Fibroblast of skin of abdomen (primary cell): Measurements from ENCODE around the gene BPI.
"Not testable (repeated sequence)": the region's sequence is repeated elsewhere in the genome, so short reads cannot be mapped to it uniquely, and the experiment has no call there.

Experiments
- DNase-seq: peaks from one replicate; pipeline ENCODE4 v3.0.0-alpha.2; 2013

BPI gene

DNA sequence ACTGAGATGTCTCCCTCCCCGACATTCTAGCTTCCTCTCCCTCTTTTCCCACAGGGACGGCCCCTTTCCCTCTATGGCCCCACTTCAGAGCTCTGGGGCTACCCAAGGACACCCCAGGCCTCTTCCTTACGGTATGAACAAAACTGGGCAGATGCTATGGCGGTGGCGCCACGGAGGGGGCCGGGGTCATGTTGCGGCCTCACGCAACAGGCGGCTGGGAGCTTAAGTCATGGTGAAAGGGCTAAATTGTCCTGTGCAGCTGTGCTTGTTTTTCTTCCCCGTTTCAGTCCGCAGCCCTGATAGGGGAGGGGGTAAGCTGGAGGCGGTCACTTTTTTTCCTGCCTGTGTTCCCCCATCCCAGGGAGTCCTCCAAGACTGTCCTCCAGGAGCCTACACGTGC is 25.8 kb upstream of the BPI start:
- DNase-seq, result no peak

- DNase-seq, result no peak
Observed at GRCh38 chr20:38278763-38279162, 25.2 kb upstream of the BPI start.

DNA sequence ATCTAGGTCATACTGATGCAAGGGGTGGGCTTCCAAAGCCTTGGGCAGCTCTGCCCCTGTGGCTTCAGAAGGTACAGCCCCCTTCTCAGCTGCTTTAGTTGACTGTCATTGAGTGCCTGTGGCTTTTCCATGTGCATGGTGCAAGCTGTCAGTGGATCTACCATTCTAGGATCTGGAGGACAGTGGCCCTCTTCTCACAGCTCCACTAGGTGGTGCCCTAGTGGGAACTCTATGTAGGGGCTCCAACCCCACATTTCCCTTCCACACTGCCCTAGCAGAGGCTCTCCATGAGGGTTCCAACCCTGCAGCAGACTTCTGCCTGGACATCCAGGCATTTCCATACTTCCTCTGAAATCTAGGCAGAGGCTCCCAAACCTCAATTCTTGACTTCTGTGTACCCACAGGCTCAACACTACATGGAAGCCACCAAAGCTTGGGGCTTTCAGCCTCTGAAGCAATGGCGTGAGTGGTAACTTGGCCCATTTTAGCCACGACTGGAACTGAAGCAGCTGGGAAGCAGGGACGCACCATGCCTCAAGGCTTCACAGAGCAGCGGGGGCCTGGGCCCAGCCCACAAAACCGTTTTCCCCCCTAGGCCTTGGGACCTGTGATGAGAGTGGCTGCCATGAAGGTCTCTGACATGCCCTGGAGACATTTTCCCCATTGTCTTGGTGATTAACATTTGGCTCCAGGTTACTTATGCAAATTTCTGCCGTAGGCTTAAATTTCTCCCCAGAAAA is 22.6 kb upstream of the BPI start:
- DNase-seq, result not testable (repeated sequence)

DNA sequence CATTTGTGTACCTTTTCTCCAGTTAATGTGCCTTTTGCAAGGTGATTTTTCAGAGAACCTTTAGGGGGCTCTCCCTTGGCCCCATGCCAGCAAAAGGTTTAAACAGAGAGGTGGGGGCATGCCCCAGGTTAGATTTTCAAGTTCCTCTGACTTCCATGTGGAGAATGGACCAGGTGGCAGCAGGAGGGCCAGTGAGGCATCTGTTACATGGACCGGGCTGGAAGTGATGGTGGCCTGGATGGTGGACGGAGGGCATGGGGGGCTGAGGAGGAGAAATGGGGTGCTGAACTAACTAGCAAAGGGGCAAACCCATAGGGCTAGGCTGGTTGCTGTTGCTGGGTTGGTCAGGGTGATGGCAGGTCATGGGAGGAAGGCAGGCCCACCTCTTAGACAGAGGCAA is 20.7 kb upstream of the BPI start:
- DNase-seq, result no peak

- DNase-seq, result not testable (repeated sequence)
Observed at GRCh38 chr20:38284066-38284650, 19.8 kb upstream of the BPI start.

GRCh38 chr20:38284893-38285444 is 19.0 kb upstream of the BPI start:
- no peak for DNase-seq

GRCh38 chr20:38286586-38287531 is 17.1 kb upstream of the BPI start:
- DNase-seq, result no peak

GRCh38 chr20:38290829-38291814 is 12.8 kb upstream of the BPI start:
- DNase-seq, result peak; percentile 54

GRCh38 chr20:38291966-38292365 is 12.0 kb upstream of the BPI start:
- DNase-seq, result no peak

DNA sequence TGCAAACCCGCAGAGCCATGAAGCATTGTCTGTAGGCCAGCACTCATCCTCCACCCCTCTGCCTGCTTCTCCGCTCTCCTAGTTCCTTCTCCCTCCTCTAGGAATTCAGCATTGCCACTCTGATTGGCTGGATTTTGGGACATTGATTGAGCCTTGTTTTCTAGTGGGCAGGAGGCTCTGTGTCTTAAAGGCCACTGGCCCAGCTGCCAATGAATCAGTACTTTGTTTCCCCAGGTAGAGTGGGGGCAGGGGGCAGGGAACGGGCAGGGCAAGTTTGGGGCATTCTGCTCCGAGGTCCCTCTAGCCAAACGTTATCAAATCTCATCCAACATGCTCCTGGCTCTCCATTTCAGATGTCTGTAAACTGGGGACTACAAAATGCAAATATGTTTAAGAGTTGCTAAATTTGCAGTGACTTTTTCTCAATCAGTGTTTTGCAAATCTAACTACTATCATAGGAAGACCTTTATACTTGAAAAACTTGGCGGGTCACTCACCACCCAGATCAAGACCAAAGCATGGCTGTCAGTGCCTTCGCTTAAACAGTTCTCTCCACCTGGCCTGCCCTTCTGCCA is 10.4 kb upstream of the BPI start:
- peak; percentile 45 for DNase-seq

DNA sequence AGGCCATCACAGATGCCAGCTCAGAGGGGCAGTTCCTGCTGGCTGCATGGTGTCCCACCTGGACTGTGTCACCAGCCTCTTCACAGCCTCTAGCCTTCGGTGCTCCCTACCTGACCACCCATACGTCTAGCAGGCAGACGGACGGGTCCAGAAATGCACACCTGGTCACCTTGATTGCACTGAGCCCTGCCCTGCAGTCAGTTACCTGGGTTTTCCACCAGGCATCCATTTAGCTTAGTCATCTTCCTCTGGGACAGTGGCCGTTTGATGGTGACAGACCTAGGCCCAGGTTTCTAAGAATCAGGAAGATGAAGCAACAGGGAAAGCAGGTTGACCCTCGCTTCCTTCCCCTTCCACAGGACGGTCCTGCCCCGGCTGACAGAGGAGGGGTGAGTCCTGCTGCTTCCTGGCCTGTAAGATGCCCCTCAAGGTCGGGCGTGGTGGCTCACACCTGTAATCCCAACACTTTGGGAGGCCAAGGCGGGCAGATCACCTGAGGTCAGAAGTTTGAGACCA is 9.8 kb upstream of the BPI start:
- no peak for DNase-seq

DNA sequence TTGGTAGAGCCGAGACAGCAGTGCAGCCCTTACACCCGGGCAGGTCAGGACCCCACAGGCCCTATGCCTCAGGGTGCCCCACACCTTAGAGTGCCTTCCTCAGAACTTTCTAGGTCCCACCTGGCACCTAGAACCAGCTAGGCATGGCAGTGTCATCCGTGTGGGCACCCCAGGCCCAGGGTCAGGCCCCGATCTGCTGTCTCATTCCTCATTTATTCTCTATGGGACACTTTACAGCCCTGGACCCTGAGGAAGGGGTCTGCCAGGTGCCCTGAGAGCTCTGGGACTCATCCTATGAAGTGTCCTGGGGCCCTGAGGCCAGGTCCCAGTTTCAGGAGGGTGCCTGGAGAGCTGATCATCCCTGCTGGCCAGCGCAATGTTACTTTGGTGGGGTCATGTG is 8.1 kb upstream of the BPI start:
- no peak for DNase-seq

GRCh38 chr20:38296433-38296832 is 7.5 kb upstream of the BPI start:
- DNase-seq, result no peak

DNA sequence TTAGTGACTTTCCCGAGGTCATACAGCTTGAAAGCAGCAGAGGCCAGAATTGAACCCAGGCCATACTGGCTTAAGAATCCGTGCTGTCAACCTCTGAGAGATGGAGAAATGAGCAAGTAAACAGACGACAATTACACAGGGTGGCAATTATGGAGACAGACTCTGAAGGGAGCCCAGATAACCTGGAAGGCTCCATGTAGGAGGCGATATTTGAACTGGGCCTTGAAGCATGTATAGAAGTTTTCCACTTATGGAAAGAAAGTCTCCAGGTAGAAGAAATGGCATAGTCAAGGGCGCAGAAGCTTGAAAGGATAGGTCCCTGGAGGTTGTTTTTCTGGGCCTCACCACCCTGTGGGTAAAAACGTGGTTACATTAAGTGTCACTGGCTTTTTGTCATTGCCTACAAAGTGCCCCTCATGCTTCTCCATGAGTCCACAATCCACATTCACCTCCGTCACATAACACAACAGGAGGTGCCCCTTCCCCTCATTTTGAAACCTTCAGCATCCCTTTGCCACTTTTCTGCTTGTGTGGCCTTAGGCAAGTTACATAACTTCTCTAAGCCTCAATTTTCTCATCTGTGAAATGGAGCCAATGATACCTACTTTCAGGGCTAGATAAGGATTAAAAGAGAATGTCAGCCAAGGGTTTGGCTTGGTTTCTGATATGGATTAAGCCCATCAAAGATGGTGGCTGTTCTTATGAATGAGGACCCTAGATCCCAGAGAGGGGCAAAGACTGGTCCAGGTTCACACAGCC is 5.9 kb upstream of the BPI start:
- no peak for DNase-seq

DNA sequence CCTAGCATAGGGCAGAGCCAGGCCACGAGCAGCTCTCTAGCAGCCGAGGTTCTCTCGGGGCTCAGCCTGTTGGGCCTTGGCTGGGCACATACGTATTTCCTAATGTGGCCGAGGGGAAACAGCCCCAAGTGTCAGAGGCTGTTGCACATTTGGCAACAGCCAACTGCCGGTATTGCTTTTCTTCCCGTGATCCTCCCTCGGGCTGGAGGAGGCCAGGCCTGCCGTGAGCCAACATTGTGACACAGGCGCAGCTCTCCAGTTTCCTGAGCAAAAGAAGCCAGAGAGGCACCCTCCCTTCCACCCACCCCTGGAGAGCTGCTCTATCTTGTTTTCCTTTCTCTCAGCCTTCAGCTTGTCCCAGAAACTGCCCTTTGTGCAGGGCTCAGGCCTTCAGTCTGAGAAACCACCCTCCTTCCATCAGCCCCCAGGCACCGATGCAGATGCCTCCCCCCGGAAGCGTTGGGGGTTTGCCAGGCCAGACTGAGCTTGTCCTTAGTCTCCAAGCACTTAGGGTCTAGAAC is 5.1 kb upstream of the BPI start:
- peak; percentile 15 for DNase-seq

DNA sequence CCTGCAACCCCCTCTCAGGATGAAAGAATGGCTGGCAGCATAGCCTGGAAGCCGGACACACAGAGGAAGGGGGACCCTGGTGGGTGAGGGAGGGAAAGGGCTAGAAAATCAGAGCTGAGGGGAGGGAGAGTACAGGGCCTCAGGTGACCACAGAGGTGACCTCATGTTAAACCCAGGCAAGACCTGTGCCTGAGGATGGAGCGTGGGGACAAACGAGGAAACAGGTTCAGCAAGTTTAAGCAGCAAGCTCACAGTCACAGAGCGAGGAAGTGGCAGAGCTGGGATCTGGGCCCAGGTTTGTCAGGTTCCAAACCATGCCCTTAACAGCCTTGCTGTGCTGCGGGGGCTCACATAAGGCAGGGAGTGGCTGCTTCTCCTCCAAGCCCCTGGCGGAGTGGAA is 4.0 kb upstream of the BPI start:
- no peak for DNase-seq

- DNase-seq, result no peak
Observed at GRCh38 chr20:38300438-38300837, 3.5 kb upstream of the BPI start.

DNA sequence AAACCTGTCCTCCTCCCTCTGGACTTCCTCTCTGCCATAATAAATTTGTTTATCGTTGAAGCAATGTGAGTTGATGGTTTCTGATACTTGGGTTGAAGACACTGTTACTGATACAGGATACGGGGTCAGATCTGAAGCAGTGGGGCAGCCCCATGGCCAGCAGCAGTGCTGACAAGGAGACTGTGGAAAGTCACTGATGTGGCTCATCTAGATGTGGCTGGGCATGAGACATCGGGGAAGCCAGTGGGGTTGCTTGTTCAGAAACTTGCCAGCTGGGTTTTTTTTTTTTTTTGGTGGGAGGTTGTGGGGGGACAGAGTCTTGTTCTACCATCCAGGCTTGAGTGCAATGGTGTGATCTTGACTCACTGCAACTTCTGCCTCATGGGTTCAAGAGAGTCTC is 2.6 kb upstream of the BPI start:
- DNase-seq, result no peak

GRCh38 chr20:38302786-38303185 is 1.2 kb upstream of the BPI start:
- no peak for DNase-seq

GRCh38 chr20:38304845-38305447 is 990 bp downstream of the BPI start:
- peak; percentile 21 for DNase-seq
